HL-60 (cell line): Measurements from ENCODE around the gene SCAF4.
"Not testable (repeated sequence)": the region's sequence is repeated elsewhere in the genome, so short reads cannot be mapped to it uniquely, and the experiment has no call there.

Experiments used
- DNase-seq, 2 experiments: peaks; one replicate each; pipeline ENCODE4 v3.0.0-alpha.2; 2010 to 2020; ENCODE audit warnings: low read depth in 1 of 2, low spot score in 1 of 2
- H3K27ac ChIP-seq: fragments of 250-450 bp; sonication (Bioruptor Pico); replicated peaks from 2 replicates; pipeline ENCODE4 v1.5.1; 2020; ENCODE audit warnings: mild to moderate bottlenecking, moderate library complexity
- H3K27me3 ChIP-seq: fragments of 250-450 bp; sonication (Bioruptor Pico); 2 replicates; pipeline ENCODE4 v1.5.1; 2021; ENCODE audit warnings: mild to moderate bottlenecking, moderate library complexity; ENCODE audit not compliant: insufficient read depth, poor library complexity, severe bottlenecking
- H3K4me3 ChIP-seq: replicated peaks from 2 replicates; pipeline ENCODE4 v1.5.1; 2011; ENCODE audit warnings: mild to moderate bottlenecking, control low read depth, low read length; ENCODE audit not compliant: insufficient read depth
- CTCF ChIP-seq: IDR thresholded peaks from one replicate; pipeline ENCODE4 v1.5.1; 2011; ENCODE audit warnings: low read length, control low read depth, inconsistent platforms; ENCODE audit not compliant: insufficient read depth
- GABPA ChIP-seq: IDR thresholded peaks from 2 replicates; pipeline ENCODE4 v1.6.1; 2012; ENCODE audit warnings: low read depth
- POLR2AphosphoS5 ChIP-seq: IDR thresholded peaks from 2 replicates; pipeline ENCODE4 v1.6.1; 2012; ENCODE audit warnings: low read depth
- REST ChIP-seq: IDR thresholded peaks from 2 replicates; pipeline ENCODE4 v1.6.1; 2012; ENCODE audit warnings: low read depth; ENCODE audit not compliant: insufficient replicate concordance
- SPI1 ChIP-seq: IDR thresholded peaks from 2 replicates; pipeline ENCODE4 v1.6.1; 2012; ENCODE audit warnings: low read depth, mild to moderate bottlenecking, borderline replicate concordance

Gene SCAF4

GRCh38 chr21:31654340-31654739 lies 77.6 kb downstream of the SCAF4 start:
- DNase-seq = no peak
- no peak overlapping the region for H3K4me3 ChIP-seq
- TF ChIP-seq GABPA (no peak), REST (no peak), CTCF (no peak), SPI1 (no peak)
- H3K27me3 ChIP-seq = no peaks in the 10 kb centered on the region
- H3K27ac ChIP-seq = no peak overlapping the region

GRCh38 chr21:31651491-31651890 lies 80.4 kb downstream of the SCAF4 start:
- not testable (repeated sequence) for DNase-seq, H3K27me3 ChIP-seq, H3K27ac ChIP-seq, H3K4me3 ChIP-seq

- no peak for DNase-seq
- TF ChIP-seq SPI1 (no peak), GABPA (no peak), POLR2AphosphoS5 (no peak), CTCF (no peak), REST (no peak)
- H3K4me3 ChIP-seq = no peak overlapping the region
- H3K27ac ChIP-seq = no peak overlapping the region
- no peaks in the 10 kb centered on the region for H3K27me3 ChIP-seq
Observed at GRCh38 chr21:31650930-31651329, 81.0 kb downstream of the SCAF4 start.

GRCh38 chr21:31647650-31648049 lies 84.3 kb downstream of the SCAF4 start:
- no peak overlapping the region for H3K4me3 ChIP-seq

More at GRCh38 chr21:31647650-31648049, 84.3 kb downstream of the SCAF4 start:
- TF ChIP-seq GABPA (no peak), CTCF (no peak), POLR2AphosphoS5 (no peak), REST (no peak), SPI1 (no peak)
- no peaks in the 10 kb centered on the region for H3K27me3 ChIP-seq
- H3K27ac ChIP-seq = no peak overlapping the region
- DNase-seq = no peak
